ENCODE measurements around the gene MEOX1. TPM values are rescaled to one million over a fixed set of nuclear protein-coding genes. Genes with fewer than 3 reads are reported as not detected.

MEOX1 gene
- total and polyA plus RNA-seq, 2 experiments from 2014 or later = 0.32 to 1.0 TPM

DNA sequence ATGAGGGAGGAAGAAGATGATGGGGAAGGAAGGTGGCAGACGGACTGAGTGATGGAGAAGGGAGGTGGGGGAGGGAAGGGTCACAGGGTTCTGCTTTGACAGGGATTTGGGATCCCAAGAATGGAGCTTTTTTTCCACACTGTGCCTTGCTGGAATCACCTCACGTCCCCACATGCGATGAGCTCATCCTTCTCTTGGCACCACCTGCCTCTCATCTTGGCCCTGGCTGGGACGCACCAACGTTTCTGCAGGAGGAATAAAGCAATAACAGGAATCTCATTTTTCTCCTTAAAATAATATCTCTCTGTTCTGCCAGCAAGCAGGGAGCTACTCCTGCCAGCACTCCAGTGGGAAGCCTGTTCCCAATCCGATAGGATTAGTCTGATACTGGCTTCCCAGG, 47.8 kb downstream of the MEOX1 start:
- Histone ChIP-seq H3K4me1 (ENCODE audit: low read depth) (no peaks in the 10 kb centered on the region), H3K4me3 (no peak overlapping the region), H3K27ac (no peak overlapping the region), H3K9me3 (ENCODE audit: low read depth) (no peaks in the 10 kb centered on the region), H3K36me3 (no peaks in the 10 kb centered on the region), H3K27me3 (no peaks in the 10 kb centered on the region)
- DNase-seq (ENCODE audit: low read depth in 1 of 2, low spot score in 1 of 2) = no peak
- TF ChIP-seq, protein P1, sequence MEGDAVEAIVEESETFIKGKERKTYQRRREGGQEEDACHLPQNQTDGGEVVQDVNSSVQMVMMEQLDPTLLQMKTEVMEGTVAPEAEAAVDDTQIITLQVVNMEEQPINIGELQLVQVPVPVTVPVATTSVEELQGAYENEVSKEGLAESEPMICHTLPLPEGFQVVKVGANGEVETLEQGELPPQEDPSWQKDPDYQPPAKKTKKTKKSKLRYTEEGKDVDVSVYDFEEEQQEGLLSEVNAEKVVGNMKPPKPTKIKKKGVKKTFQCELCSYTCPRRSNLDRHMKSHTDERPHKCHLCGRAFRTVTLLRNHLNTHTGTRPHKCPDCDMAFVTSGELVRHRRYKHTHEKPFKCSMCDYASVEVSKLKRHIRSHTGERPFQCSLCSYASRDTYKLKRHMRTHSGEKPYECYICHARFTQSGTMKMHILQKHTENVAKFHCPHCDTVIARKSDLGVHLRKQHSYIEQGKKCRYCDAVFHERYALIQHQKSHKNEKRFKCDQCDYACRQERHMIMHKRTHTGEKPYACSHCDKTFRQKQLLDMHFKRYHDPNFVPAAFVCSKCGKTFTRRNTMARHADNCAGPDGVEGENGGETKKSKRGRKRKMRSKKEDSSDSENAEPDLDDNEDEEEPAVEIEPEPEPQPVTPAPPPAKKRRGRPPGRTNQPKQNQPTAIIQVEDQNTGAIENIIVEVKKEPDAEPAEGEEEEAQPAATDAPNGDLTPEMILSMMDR (IDR thresholded peaks at IDR 0.05; ENCODE audit: low read depth, low read length) = no peak

DNA sequence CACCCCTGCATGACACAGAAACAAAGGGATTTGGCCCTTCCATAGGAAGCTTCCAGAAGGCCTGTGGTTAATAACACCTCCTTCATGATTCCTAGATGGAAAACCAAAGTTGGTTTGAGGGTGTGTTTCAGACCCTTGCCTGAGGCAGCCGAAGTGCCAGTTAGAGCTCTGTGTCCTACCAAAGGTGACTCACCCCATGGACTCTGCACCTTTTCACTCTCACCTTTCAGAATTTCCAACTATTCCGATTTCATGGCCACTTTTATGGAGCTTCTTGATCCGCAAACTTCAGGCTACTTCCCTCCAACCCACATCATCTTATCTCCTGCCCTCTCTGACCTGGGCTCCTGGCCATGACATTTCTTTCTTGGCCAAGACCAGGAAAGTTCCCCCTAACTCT, 49.2 kb downstream of the MEOX1 start:
- Histone ChIP-seq H3K4me1 (ENCODE audit: low read depth) (no peaks in the 10 kb centered on the region), H3K27ac (no peak overlapping the region), H3K27me3 (no peaks in the 10 kb centered on the region), H3K9me3 (ENCODE audit: low read depth) (no peaks in the 10 kb centered on the region), H3K36me3 (no peaks in the 10 kb centered on the region), H3K4me3 (no peak overlapping the region)
- TF ChIP-seq, protein P1 (IDR thresholded peaks at IDR 0.05; ENCODE audit: low read depth, low read length) = no peak
- no peak for DNase-seq (ENCODE audit: low read depth in 1 of 2, low spot score in 1 of 2)

DNA sequence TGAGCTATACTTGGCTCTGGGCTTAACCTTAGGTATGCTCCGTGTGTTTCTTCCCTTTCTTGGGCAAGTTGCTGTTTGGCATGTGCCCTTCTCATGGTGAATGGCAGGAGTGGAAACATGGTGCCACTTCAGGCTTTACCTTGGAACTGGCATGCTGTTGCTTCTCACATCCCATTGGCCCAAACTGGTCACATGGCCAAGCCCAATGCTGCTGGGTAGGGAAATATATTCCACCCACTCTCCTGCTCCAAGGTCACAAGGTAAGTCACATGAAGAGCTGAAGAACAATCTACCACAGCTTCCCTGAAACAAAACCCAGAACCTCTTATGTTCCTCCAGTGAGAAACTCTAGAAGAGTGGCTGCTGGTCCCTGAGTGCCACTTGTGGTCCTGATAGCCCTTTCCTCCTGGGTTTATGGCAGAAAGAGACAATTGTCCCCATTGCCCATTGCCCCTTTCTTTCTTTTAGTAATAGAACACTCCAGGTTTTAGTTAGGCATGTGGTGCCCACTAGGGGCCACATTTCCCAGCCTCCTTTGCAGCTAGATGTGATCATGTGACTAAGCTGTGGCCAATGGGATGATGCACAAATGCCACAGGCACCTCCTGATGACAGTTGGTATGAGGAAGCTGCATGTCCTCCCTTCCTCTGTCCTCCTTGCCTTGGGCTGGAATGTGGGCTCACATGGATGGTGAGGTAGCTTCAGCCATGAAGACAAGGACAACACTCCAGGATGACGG, 50.3 kb downstream of the MEOX1 start:
- no peaks in the 10 kb centered on the region for H3K9me3 ChIP-seq (ENCODE audit: low read depth)
- TF ChIP-seq, protein P1 (IDR thresholded peaks at IDR 0.05; ENCODE audit: low read depth, low read length) = no peak
- no peak overlapping the region for H3K4me3 ChIP-seq

DNA sequence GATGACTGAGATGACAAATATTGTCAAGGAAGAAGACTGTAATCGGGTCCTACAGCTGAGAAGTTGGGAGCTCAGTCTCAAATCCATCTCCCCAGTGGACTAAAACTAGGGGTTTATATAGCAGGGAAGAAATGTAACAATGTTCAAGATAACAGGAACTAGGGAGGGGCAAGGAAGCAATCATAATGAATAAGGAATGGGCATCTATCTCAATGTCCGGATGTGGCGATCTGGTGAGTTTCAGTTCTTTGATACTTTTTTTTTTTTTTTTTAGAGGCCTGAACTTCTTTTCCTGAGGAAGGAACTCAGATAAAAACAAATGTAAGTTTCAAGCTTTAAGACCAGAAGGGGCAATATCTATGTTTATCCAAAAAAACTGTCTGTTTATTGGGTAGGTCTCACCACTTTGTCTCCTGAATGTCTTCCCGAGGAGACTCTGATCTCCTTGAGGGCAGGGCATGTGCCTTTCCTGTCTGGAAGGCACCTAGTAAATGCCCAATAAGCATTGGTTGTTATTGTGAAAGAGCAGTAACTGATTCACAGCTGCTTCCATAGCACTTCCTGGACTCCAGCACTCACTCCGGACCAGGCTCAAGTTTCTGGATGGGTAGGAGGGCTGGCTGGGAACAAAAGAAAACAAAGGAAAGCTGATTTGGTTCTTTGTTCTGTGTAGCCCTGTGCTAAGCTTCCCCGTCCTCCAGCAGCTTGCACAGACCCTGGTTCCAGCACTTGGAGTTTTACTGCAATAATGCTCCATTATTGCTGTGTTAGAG, 51.9 kb downstream of the MEOX1 start:
- H3K27ac ChIP-seq = no peak overlapping the region
- no peaks in the 10 kb centered on the region for H3K36me3 ChIP-seq
- no peak overlapping the region for H3K4me3 ChIP-seq
- no peaks in the 10 kb centered on the region for H3K27me3 ChIP-seq
- no peaks in the 10 kb centered on the region for H3K4me1 ChIP-seq (ENCODE audit: low read depth)
- DNase-seq (ENCODE audit: low read depth in 1 of 2, low spot score in 1 of 2) = peak in 1 of 2 donors; percentile 40
- no peaks in the 10 kb centered on the region for H3K9me3 ChIP-seq (ENCODE audit: low read depth)
- TF ChIP-seq, protein P1 (IDR thresholded peaks at IDR 0.05; ENCODE audit: low read depth, low read length) = no peak

More for the DNA sequence above, 50.3 kb downstream of the MEOX1 start:
- no peaks in the 10 kb centered on the region for H3K36me3 ChIP-seq
- no peaks in the 10 kb centered on the region for H3K27me3 ChIP-seq
- no peak for DNase-seq (ENCODE audit: low read depth in 1 of 2, low spot score in 1 of 2)
- no peak overlapping the region for H3K27ac ChIP-seq
- H3K4me1 ChIP-seq (ENCODE audit: low read depth) = no peaks in the 10 kb centered on the region

DNA sequence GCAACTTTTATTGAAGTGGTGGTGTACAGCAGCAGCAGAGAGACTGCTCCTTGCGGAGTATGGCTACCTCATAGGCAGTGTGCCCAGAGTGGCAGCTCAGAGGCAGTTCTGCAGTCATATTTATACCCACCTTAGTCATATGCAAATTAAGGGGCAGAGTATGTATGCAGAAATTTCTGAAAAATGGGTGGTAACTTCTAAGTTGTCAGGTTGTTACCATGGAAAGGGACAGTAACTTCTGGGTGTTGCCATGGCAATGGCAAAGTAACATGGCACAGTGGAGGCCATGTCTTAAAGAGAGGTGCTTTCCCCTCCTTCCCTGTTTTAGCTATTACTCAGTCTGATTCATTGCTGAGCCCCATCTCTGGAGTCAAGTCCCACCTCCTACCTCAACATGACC, 53.4 kb downstream of the MEOX1 start:
- Histone ChIP-seq H3K4me1 (ENCODE audit: low read depth) (no peaks in the 10 kb centered on the region), H3K27ac (no peak overlapping the region), H3K36me3 (no peaks in the 10 kb centered on the region), H3K9me3 (ENCODE audit: low read depth) (no peaks in the 10 kb centered on the region), H3K4me3 (no peak overlapping the region), H3K27me3 (no peaks in the 10 kb centered on the region)
- TF ChIP-seq, protein P1 (IDR thresholded peaks at IDR 0.05; ENCODE audit: low read depth, low read length) = no peak
- DNase-seq (ENCODE audit: low read depth in 1 of 2, low spot score in 1 of 2) = no peak

All from cardiac muscle cell (in vitro differentiated cells and primary cell).